Measurements from ENCODE around the gene RPUSD4. TPM values are rescaled to one million over a fixed set of nuclear protein-coding genes. Genes with fewer than 3 reads are reported as not detected.

RPUSD4 gene, protein sequence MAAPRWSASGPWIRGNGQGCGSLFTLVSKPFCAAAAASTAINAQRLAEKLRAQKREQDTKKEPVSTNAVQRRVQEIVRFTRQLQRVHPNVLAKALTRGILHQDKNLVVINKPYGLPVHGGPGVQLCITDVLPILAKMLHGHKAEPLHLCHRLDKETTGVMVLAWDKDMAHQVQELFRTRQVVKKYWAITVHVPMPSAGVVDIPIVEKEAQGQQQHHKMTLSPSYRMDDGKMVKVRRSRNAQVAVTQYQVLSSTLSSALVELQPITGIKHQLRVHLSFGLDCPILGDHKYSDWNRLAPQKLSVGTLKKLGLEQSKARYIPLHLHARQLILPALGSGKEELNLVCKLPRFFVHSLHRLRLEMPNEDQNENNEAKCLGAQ
- total RNA-seq = 29.1 and 29.5 TPM in 2 replicates

DNA sequence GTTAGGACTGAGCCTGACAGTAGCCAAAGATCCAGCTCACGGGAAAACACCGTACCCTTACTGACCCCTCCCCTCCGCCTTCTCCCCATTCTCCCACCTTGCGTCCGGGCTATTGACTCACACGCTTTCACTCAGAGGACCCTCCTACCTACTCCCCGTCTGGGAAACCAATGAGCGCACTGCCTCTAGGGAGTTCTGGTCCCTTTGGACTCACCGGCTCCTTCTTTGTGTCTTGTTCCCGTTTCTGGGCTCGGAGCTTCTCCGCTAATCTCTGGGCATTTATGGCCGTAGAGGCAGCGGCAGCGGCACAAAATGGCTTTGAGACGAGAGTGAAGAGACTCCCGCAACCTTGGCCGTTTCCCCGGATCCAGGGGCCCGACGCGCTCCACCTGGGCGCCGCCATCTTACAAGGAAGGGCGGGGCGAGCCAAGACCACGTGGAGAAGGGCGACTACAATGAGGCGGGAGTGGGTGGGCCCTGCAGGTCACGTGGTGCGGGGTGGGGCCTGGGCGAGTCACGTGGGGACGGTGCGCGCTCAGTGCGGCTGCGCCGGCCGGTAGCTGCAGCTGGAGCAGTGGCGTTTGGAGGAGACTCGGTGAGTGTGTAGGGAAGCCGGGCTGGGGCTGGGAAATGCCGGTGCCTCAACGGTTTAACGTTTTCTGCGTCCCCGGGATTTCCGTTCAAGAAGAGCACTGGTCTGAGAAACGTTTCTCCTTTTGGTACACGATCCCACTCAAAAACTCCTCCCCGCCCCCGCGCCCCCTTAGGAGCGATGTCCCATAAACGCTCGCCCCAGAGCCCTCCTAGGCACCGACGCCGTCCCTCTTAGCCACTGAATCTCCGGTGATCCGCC is at the start of gene RPUSD4, which contains the start of gene FAM118B:
Gene RPUSD4 (minus strand): TSS at position 415 of the 853 bp plus-strand sequence. CDS start 12 bp downstream, at position 403.
Gene FAM118B (plus strand): TSS at position 547 of the 853 bp plus-strand sequence. CDS start 23,220 bp downstream, outside the sequence.

Small RNA genes within 50 kb of the gene (small RNA-seq; reads per million reads assigned to genes)
- not detected for gene AP001893.2
- gene RN7SL351P = not detected
- not detected for gene RNU4-86P

Other genes with a start within 250 kb of the RPUSD4 start
- 368 and 408 TPM in 2 replicates for gene CDON, start 148.8 kb downstream of the RPUSD4 start, total RNA-seq
- gene FAM118B, start 132 bp upstream of the RPUSD4 start, total RNA-seq = 28.6 and 32.2 TPM in 2 replicates
- gene SRPRA, start 57.2 kb upstream of the RPUSD4 start, total RNA-seq = 107 and 118 TPM in 2 replicates
- 11.0 and 13.8 TPM in 2 replicates for gene FOXRED1, start 57.5 kb upstream of the RPUSD4 start, total RNA-seq
- gene TIRAP, start 71.4 kb upstream of the RPUSD4 start, total RNA-seq = 5.8 and 9.2 TPM in 2 replicates
- 11.7 and 15.7 TPM in 2 replicates for gene DCPS, start 92.4 kb upstream of the RPUSD4 start, total RNA-seq
- 46.9 and 51.1 TPM in 2 replicates for gene ST3GAL4, start 144.0 kb upstream of the RPUSD4 start, total RNA-seq